Lung (tissue), 12 donors: Measurements from ENCODE around the gene ARMC3. TPM values are rescaled to one million over a fixed set of nuclear protein-coding genes. Genes with fewer than 3 reads are reported as not detected.

Source experiments
- ATAC-seq: fragments of 200-7000 bp; cut with Tn5 transposase; one replicate; pipeline ENCODE4 v1.9.1; 2020; ENCODE audit warnings: moderate number of reproducible peaks; ENCODE audit not compliant: insufficient read depth, low FRiP score
- DNase-seq, 3 donors: peaks; one replicate each; pipeline ENCODE4 v3.0.0-alpha.2; 2013 to 2017
- H3K27ac ChIP-seq, 2 donors: one replicate each; pipeline ENCODE4 v1.5.1; 2013; ENCODE audit warnings: mild to moderate bottlenecking in 2 of 2, moderate library complexity in 2 of 2, control low read depth in 1 of 2, inconsistent platforms in 1 of 2, low read depth in 1 of 2, low read length in 1 of 2
- H3K27me3 ChIP-seq, 3 donors: one replicate each; pipeline ENCODE4 v1.5.1; 2013; ENCODE audit warnings: low read length in 2 of 3; ENCODE audit not compliant: control insufficient read depth in 3 of 3, insufficient read depth in 3 of 3
- H3K36me3 ChIP-seq, 4 donors: one replicate each; pipeline ENCODE4 v1.5.1; 2013; ENCODE audit warnings: low read length in 4 of 4, mild to moderate bottlenecking in 1 of 4, moderate library complexity in 1 of 4; ENCODE audit not compliant: control insufficient read depth in 4 of 4, insufficient read depth in 4 of 4
- H3K4me1 ChIP-seq, 5 donors: one replicate each; pipeline ENCODE4 v1.5.1; 2013; ENCODE audit warnings: low read length in 5 of 5, mild to moderate bottlenecking in 2 of 5, moderate library complexity in 1 of 5; ENCODE audit not compliant: control insufficient read depth in 5 of 5, insufficient read depth in 5 of 5
- H3K4me3 ChIP-seq: one replicate; pipeline ENCODE4 v1.5.1; 2013; ENCODE audit warnings: mild to moderate bottlenecking, control low read depth, moderate library complexity
- H3K9ac ChIP-seq, 2 donors: one replicate each; pipeline ENCODE4 v1.5.1; 2013; ENCODE audit warnings: low read length in 2 of 2, control low read depth in 1 of 2; ENCODE audit not compliant: insufficient read depth in 1 of 2
- H3K9me3 ChIP-seq, 4 donors: one replicate each; pipeline ENCODE4 v1.5.1; 2013; ENCODE audit warnings: low read length in 3 of 4, mild to moderate bottlenecking in 1 of 4, moderate library complexity in 1 of 4; ENCODE audit not compliant: control insufficient read depth in 4 of 4, insufficient read depth in 3 of 4
- WGBS, 2 donors: extraction: QIAGEN DNeasy Blood & Tissue Kit; methylation state at CpG; one replicate each; pipeline ENCODE4 v1.1.7; 2013; 5-methylcytosine and 5-hydroxymethylcytosine counted together
- polyA plus RNA-seq, 2 donors: library from polyadenylated mRNA; stranded (reverse); fragments of 200-250 nt; gene quantifications; one replicate each; pipeline ENCODE4 v1.2.1, GENCODE V29; 2013
- total RNA-seq, 2 donors: library from RNA; depleted of rRNA in 1 of 2; stranded (reverse); fragments of >200 nt in 1 of 2; gene quantifications; one replicate each; pipeline ENCODE4 v1.2.1, GENCODE V29; 2014 to 2021
- TF ChIP-seq, protein P1 (sequence below): IDR thresholded peaks from 2 replicates; pipeline ENCODE4 v1.5.1; 2012; ENCODE audit warnings: mild to moderate bottlenecking; ENCODE audit errors: control extremely low read depth, extremely low read depth
- donor health status: control.
- donor health status: control.
- donor health status: Bipolar disorder and iron deficiency.
- donor health status: healthy.
- donor health status: DM: yes; HTN: yes; CAD: no.

ARMC3 gene
- total and polyA plus RNA-seq, 4 donors = 4.0 to 32.8 (median 13.2) TPM

DNA sequence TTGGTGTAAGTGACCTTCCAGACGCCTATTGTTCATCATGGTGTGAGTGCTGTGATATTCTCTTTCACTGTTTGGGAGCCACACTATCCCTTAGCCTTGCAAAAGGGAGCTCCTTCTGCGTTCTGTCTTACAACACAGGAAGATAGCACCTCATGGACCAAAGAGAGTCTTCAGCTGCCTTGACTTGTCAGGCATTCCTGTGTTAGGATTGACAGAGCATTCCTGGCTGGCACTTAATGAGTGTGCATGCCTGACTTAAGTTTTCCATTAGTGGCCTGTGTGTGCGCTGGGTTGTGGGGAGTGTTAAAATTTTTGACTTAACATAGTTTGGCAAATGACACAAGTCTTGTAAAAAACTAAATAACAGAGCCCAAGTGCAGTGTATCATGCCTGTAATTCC is 145.7 kb downstream of the ARMC3 start:
- DNase-seq (no peak), ATAC-seq (no peak)
- no peaks in the 10 kb centered on the region for H3K9me3 ChIP-seq
- no peak overlapping the region for H3K4me3 ChIP-seq
- 84 to 86% methylated on average over 3 of the region's 3 CpGs for WGBS, 2 donors
- TF ChIP-seq, protein P1, sequence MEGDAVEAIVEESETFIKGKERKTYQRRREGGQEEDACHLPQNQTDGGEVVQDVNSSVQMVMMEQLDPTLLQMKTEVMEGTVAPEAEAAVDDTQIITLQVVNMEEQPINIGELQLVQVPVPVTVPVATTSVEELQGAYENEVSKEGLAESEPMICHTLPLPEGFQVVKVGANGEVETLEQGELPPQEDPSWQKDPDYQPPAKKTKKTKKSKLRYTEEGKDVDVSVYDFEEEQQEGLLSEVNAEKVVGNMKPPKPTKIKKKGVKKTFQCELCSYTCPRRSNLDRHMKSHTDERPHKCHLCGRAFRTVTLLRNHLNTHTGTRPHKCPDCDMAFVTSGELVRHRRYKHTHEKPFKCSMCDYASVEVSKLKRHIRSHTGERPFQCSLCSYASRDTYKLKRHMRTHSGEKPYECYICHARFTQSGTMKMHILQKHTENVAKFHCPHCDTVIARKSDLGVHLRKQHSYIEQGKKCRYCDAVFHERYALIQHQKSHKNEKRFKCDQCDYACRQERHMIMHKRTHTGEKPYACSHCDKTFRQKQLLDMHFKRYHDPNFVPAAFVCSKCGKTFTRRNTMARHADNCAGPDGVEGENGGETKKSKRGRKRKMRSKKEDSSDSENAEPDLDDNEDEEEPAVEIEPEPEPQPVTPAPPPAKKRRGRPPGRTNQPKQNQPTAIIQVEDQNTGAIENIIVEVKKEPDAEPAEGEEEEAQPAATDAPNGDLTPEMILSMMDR = no peak
- no peak overlapping the region for H3K27ac ChIP-seq
- H3K9ac ChIP-seq = no peak overlapping the region
- H3K4me1 ChIP-seq = no peaks in the 10 kb centered on the region
- H3K36me3 ChIP-seq = no peaks in the 10 kb centered on the region
- no peaks in the 10 kb centered on the region for H3K27me3 ChIP-seq

DNA sequence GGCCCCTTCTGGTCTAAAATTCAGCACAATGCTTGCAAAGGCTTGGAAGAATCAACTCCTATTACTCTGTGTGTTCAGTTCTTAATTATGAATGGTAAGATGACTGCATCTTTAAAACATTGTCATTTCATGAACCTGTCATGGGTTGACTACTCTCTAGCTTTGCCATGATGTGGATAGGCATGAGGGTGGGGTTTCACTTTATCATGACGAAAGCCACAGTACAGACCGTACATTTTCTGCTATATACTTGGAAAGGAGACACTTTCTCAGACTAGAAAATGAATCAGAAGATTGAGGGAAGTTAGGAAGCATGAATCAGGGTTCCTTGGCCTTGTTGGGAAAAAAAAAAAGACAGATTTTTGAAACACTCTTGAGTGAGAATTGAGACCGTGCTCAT is 147.8 kb downstream of the ARMC3 start:
- Histone ChIP-seq H3K36me3 (no peaks in the 10 kb centered on the region), H3K4me1 (peaks cover 0 to under 1% (median 0%) of the 10 kb centered on the region in 5 donors), H3K4me3 (no peak overlapping the region), H3K9me3 (no peaks in the 10 kb centered on the region), H3K27me3 (no peaks in the 10 kb centered on the region), H3K27ac (no peak overlapping the region), H3K9ac (no peak overlapping the region)
- ATAC-seq (no peak), DNase-seq (no peak)
- WGBS, 2 donors = 85 to 87% methylated on average over 3 of the region's 3 CpGs
- TF ChIP-seq, protein P1 = no peak

DNA sequence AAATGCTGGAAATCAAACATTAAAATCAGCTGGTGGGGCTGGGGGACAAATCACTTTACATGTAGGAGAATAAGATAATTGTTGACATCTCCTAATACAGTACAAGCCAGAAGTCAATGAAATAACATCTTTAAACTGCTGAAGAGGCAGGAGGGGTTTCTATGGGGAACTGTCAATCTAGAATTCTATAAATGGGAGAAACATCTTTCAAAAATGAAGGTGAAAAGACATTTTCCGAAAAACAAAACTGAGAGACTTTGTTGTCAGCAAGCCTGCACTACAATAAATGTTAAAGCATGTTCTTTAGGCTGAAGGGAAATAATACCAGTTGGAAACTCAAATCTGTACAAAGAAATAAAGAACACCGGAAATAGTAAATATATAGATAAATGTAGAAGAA is 150.3 kb downstream of the ARMC3 start:
- Histone ChIP-seq H3K36me3 (no peaks in the 10 kb centered on the region), H3K4me3 (no peak overlapping the region), H3K4me1 (peaks cover 0 to 6% (median 0%) of the 10 kb centered on the region in 5 donors), H3K9ac (no peak overlapping the region), H3K27ac (no peak overlapping the region), H3K9me3 (no peaks in the 10 kb centered on the region), H3K27me3 (no peaks in the 10 kb centered on the region)
- TF ChIP-seq, protein P1 = no peak
- DNase-seq (no peak), ATAC-seq (no peak)
- WGBS, 2 donors = 93 to 95% methylated on average over 2 of the region's 2 CpGs

DNA sequence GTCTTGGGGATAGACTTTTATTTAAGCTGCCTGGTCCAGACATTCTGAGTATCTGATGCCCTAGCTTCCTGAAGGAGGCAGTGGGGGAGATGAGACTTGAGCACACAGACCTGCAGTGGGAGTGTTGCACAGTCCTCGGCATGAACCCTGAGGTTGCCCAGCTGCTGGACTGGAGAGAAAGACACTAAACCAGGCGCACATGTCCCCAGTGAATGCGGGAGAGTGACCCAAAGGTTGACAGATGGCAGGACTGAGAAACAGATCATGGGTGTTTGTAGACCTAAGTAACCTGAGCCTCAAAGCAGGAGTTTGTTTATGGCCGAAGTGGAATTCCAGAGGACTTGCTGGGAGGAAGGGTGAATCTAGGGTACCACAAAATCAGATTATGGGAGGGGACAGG is 151.8 kb downstream of the ARMC3 start:
- no peaks in the 10 kb centered on the region for H3K9me3 ChIP-seq
- no peaks in the 10 kb centered on the region for H3K27me3 ChIP-seq
- peaks cover 0 to 6% (median 0%) of the 10 kb centered on the region in 5 donors for H3K4me1 ChIP-seq
- no peak overlapping the region for H3K9ac ChIP-seq
- DNase-seq (no peak), ATAC-seq (no peak)
- no peaks in the 10 kb centered on the region for H3K36me3 ChIP-seq
- no peak overlapping the region for H3K4me3 ChIP-seq
- TF ChIP-seq, protein P1 = no peak
- no peak overlapping the region for H3K27ac ChIP-seq
- 37 to 47% methylated on average over 4 of the region's 4 CpGs for WGBS, 2 donors
